Measurements from ENCODE around the gene CNTNAP5. TPM values are rescaled to one million over a fixed set of nuclear protein-coding genes. Genes with fewer than 3 reads are reported as not detected.

CNTNAP5 gene
- polyA plus RNA-seq, 1 donor: 2.2 TPM

DNA sequence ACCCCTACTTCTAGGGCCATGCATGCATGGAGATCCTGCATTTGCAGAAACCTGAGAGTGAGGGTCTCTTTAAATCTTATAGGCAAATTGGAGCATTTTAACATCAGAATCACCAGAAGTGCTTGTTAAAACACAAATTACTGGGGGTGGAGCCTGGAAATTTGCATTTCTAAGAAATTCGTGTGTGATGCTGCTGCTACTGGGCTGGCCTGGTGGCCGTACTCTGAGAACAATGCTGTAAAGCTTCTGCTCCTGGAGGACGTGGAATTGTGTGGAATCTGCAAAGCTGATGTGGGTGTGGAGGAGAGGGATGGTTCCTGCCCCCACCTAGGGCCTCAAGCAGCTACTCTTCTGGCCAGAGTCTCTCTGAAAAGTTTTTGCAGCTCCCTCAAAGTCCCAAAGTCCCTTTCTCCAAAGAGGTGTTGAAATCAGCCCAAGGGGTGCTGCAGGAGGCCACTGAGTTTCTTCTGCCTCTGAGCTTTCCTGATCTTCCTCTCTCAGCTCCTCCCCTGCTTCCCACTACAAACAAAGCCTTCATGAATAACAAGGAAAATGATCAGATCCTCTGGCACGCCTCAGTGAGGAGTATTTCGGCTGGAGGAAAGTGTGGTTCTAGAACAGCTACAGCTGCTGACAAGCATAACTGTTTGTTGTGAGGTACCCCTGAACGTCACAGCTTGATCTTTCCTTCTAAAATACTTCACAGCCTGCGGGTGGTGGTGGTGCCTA lies 508.3 kb downstream of the CNTNAP5 start:
- WGBS (ENCODE audit: insufficient coverage, low lambda C conversion rate): no CpG with 5 or more reads among the region's 7 CpGs
- no peak for DNase-seq
- no peak overlapping the region for H3K4me3 ChIP-seq (ENCODE audit: low read length)
- H3K4me1 ChIP-seq (ENCODE audit: control insufficient read depth, insufficient read depth, low read length): no peaks in the 10 kb centered on the region
- no peaks in the 10 kb centered on the region for H3K9me3 ChIP-seq (ENCODE audit: control insufficient read depth, low read depth, low read length)
- no peaks in the 10 kb centered on the region for H3K36me3 ChIP-seq (ENCODE audit: control insufficient read depth, insufficient read depth, low read length)
- H3K27ac ChIP-seq (ENCODE audit: low read length): no peak overlapping the region
- no peaks in the 10 kb centered on the region for H3K27me3 ChIP-seq (ENCODE audit: control insufficient read depth, insufficient read depth, low read length)

- no peak overlapping the region for H3K27ac ChIP-seq (ENCODE audit: low read length)
- no peaks in the 10 kb centered on the region for H3K36me3 ChIP-seq (ENCODE audit: control insufficient read depth, insufficient read depth, low read length)
- no peak overlapping the region for H3K4me3 ChIP-seq (ENCODE audit: low read length)
- H3K9me3 ChIP-seq (ENCODE audit: control insufficient read depth, low read depth, low read length): no peaks in the 10 kb centered on the region
- no peaks in the 10 kb centered on the region for H3K4me1 ChIP-seq (ENCODE audit: control insufficient read depth, insufficient read depth, low read length)
- no peaks in the 10 kb centered on the region for H3K27me3 ChIP-seq (ENCODE audit: control insufficient read depth, insufficient read depth, low read length)
- no peak for DNase-seq
- 100% methylated on average over 2 of the region's 2 CpGs for WGBS (ENCODE audit: insufficient coverage, low lambda C conversion rate)
Observed at GRCh38 chr2:124534028-124534427, 508.9 kb downstream of the CNTNAP5 start.

- no peaks in the 10 kb centered on the region for H3K9me3 ChIP-seq (ENCODE audit: control insufficient read depth, low read depth, low read length)
- H3K4me3 ChIP-seq (ENCODE audit: low read length): no peak overlapping the region
- H3K4me1 ChIP-seq (ENCODE audit: control insufficient read depth, insufficient read depth, low read length): no peaks in the 10 kb centered on the region
- no peaks in the 10 kb centered on the region for H3K36me3 ChIP-seq (ENCODE audit: control insufficient read depth, insufficient read depth, low read length)
- no peak overlapping the region for H3K27ac ChIP-seq (ENCODE audit: low read length)
- no peaks in the 10 kb centered on the region for H3K27me3 ChIP-seq (ENCODE audit: control insufficient read depth, insufficient read depth, low read length)
- DNase-seq: no peak
- WGBS (ENCODE audit: insufficient coverage, low lambda C conversion rate): 80% methylated on average over 1 of the region's 3 CpGs
Observed at GRCh38 chr2:124535816-124536215, 510.7 kb downstream of the CNTNAP5 start.

- Histone ChIP-seq H3K4me1 (ENCODE audit: control insufficient read depth, insufficient read depth, low read length) (no peaks in the 10 kb centered on the region), H3K27me3 (ENCODE audit: control insufficient read depth, insufficient read depth, low read length) (no peaks in the 10 kb centered on the region), H3K9me3 (ENCODE audit: control insufficient read depth, low read depth, low read length) (no peaks in the 10 kb centered on the region), H3K4me3 (ENCODE audit: low read length) (no peak overlapping the region), H3K36me3 (ENCODE audit: control insufficient read depth, insufficient read depth, low read length) (no peaks in the 10 kb centered on the region), H3K27ac (ENCODE audit: low read length) (no peak overlapping the region)
- DNase-seq: no peak
- WGBS (ENCODE audit: insufficient coverage, low lambda C conversion rate): 56% methylated on average over 1 of the region's 5 CpGs
Observed at GRCh38 chr2:124536591-124536990, 511.5 kb downstream of the CNTNAP5 start.

GRCh38 chr2:124538549-124538948 lies 513.5 kb downstream of the CNTNAP5 start:
- H3K4me1 ChIP-seq (ENCODE audit: control insufficient read depth, insufficient read depth, low read length): no peaks in the 10 kb centered on the region
- DNase-seq: no peak
- no peaks in the 10 kb centered on the region for H3K27me3 ChIP-seq (ENCODE audit: control insufficient read depth, insufficient read depth, low read length)
- no peaks in the 10 kb centered on the region for H3K9me3 ChIP-seq (ENCODE audit: control insufficient read depth, low read depth, low read length)
- no peaks in the 10 kb centered on the region for H3K36me3 ChIP-seq (ENCODE audit: control insufficient read depth, insufficient read depth, low read length)
- no peak overlapping the region for H3K4me3 ChIP-seq (ENCODE audit: low read length)
- WGBS (ENCODE audit: insufficient coverage, low lambda C conversion rate): 100% methylated on average over 2 of the region's 2 CpGs
- H3K27ac ChIP-seq (ENCODE audit: low read length): no peak overlapping the region

DNA sequence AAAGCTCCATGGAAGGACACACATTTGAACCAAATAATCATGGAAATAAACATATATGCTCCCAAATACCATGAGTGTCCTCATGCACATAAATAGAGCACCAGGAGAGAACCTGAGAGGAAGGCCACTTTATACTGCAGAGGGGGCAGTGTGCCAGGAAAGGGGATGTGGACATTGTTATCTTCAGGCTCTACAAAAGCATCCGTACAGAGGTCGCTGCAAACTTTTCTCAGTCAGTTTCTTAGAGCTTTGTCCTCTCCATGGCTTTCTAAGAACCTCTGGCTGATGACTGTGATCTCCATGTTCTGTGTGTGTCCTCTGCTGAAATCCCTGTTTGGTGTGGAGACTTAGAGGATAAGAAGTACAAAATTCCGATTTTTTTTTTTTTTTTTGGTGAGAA lies 515.7 kb downstream of the CNTNAP5 start:
- no peak for DNase-seq
- no peaks in the 10 kb centered on the region for H3K9me3 ChIP-seq (ENCODE audit: control insufficient read depth, low read depth, low read length)
- WGBS (ENCODE audit: insufficient coverage, low lambda C conversion rate): no CpG with 5 or more reads among the region's 3 CpGs
- H3K36me3 ChIP-seq (ENCODE audit: control insufficient read depth, insufficient read depth, low read length): no peaks in the 10 kb centered on the region
- H3K27me3 ChIP-seq (ENCODE audit: control insufficient read depth, insufficient read depth, low read length): no peaks in the 10 kb centered on the region
- no peak overlapping the region for H3K27ac ChIP-seq (ENCODE audit: low read length)
- H3K4me1 ChIP-seq (ENCODE audit: control insufficient read depth, insufficient read depth, low read length): no peaks in the 10 kb centered on the region
- no peak overlapping the region for H3K4me3 ChIP-seq (ENCODE audit: low read length)

- WGBS (ENCODE audit: insufficient coverage, low lambda C conversion rate): 100% methylated on average over 1 of the region's 10 CpGs
- no peaks in the 10 kb centered on the region for H3K27me3 ChIP-seq (ENCODE audit: control insufficient read depth, insufficient read depth, low read length)
- DNase-seq: peak in 1 of 2 donors; percentile 26
- H3K36me3 ChIP-seq (ENCODE audit: control insufficient read depth, insufficient read depth, low read length): no peaks in the 10 kb centered on the region
- H3K27ac ChIP-seq (ENCODE audit: low read length): no peak overlapping the region
- no peak overlapping the region for H3K4me3 ChIP-seq (ENCODE audit: low read length)
- H3K9me3 ChIP-seq (ENCODE audit: control insufficient read depth, low read depth, low read length): no peaks in the 10 kb centered on the region
- H3K4me1 ChIP-seq (ENCODE audit: control insufficient read depth, insufficient read depth, low read length): no peaks in the 10 kb centered on the region
Observed at GRCh38 chr2:124542932-124543640, 518.0 kb downstream of the CNTNAP5 start.

DNA sequence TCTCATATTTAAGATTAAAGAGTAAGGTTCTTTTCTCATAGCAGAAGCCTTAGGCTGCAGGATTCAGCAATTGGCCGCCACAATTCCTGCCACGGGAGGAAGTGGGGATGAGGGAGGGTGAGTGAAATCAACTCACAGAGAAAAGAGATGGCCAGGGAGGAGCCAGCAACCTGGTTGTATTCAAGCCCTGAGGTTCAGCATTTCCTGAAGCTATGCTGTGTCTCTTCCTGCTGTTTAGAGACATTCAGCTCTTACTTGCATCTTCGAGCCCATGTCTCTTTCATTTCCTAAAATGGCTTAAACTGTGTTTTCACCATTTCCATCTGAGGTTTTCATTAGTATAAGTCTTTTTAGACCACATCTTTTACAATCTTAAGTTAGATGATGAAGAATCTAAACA lies 522.6 kb downstream of the CNTNAP5 start:
- no peak for DNase-seq
- Histone ChIP-seq H3K27me3 (ENCODE audit: control insufficient read depth, insufficient read depth, low read length) (no peaks in the 10 kb centered on the region), H3K4me3 (ENCODE audit: low read length) (no peak overlapping the region), H3K36me3 (ENCODE audit: control insufficient read depth, insufficient read depth, low read length) (no peaks in the 10 kb centered on the region), H3K27ac (ENCODE audit: low read length) (no peak overlapping the region), H3K9me3 (ENCODE audit: control insufficient read depth, low read depth, low read length) (no peaks in the 10 kb centered on the region), H3K4me1 (ENCODE audit: control insufficient read depth, insufficient read depth, low read length) (no peaks in the 10 kb centered on the region)
- 73% methylated on average over 1 of the region's 3 CpGs for WGBS (ENCODE audit: insufficient coverage, low lambda C conversion rate)

- Histone ChIP-seq H3K36me3 (ENCODE audit: control insufficient read depth, insufficient read depth, low read length) (no peaks in the 10 kb centered on the region), H3K9me3 (ENCODE audit: control insufficient read depth, low read depth, low read length) (no peaks in the 10 kb centered on the region), H3K27ac (ENCODE audit: low read length) (no peak overlapping the region), H3K27me3 (ENCODE audit: control insufficient read depth, insufficient read depth, low read length) (no peaks in the 10 kb centered on the region), H3K4me3 (ENCODE audit: low read length) (no peak overlapping the region), H3K4me1 (ENCODE audit: control insufficient read depth, insufficient read depth, low read length) (no peaks in the 10 kb centered on the region)
- 68% methylated on average over 3 of the region's 6 CpGs for WGBS (ENCODE audit: insufficient coverage, low lambda C conversion rate)
- no peak for DNase-seq
Observed at GRCh38 chr2:124558277-124558905, 533.3 kb downstream of the CNTNAP5 start.

GRCh38 chr2:124559236-124559635 lies 534.1 kb downstream of the CNTNAP5 start:
- H3K9me3 ChIP-seq (ENCODE audit: control insufficient read depth, low read depth, low read length): no peaks in the 10 kb centered on the region
- DNase-seq: no peak
- H3K4me1 ChIP-seq (ENCODE audit: control insufficient read depth, insufficient read depth, low read length): peaks cover 3% of the 10 kb centered on the region
- no peak overlapping the region for H3K4me3 ChIP-seq (ENCODE audit: low read length)
- H3K27me3 ChIP-seq (ENCODE audit: control insufficient read depth, insufficient read depth, low read length): no peaks in the 10 kb centered on the region
- WGBS (ENCODE audit: insufficient coverage, low lambda C conversion rate): 60% methylated on average over 1 of the region's 2 CpGs
- no peak overlapping the region for H3K27ac ChIP-seq (ENCODE audit: low read length)
- no peaks in the 10 kb centered on the region for H3K36me3 ChIP-seq (ENCODE audit: control insufficient read depth, insufficient read depth, low read length)
